ENCODE measurements around the gene CNPY3. TPM values are rescaled to one million over a fixed set of nuclear protein-coding genes. Genes with fewer than 3 reads are reported as not detected.

CNPY3 gene
- total and polyA plus RNA-seq, 2 of the 13 experiments (the other 11 are each of a cell fraction or from before 2014, with no cell fraction given) = 42.3 to 60.2 TPM

- no peak for TF ChIP-seq TCF12 (IDR thresholded peaks at IDR 0.05)
- 0 out of 2 replicates have a peak, but pooled peaks have one; percentile 64 for TF ChIP-seq TCF12 (CRISPR knock-in tag; IDR thresholded peaks at IDR 0.05)
- TF ChIP-seq MXD3 (CRISPR knock-in tag; IDR thresholded peaks at IDR 0.05) = 0 out of 2 replicates have a peak, but pooled peaks have one; percentile 67
- TF ChIP-seq ZNF180 (CRISPR knock-in tag; IDR thresholded peaks at IDR 0.05; ENCODE audit: borderline replicate concordance, low read depth) = peak; percentile 55; the same call in 1 of the 2 replicates
- 0 out of 2 replicates have a peak, but pooled peaks have one; percentile 13 for TF ChIP-seq FOXA3 (CRISPR knock-in tag; IDR thresholded peaks at IDR 0.05)
- no peak for TF ChIP-seq ZBTB1 (CRISPR knock-in tag; IDR thresholded peaks at IDR 0.05; ENCODE audit: borderline replicate concordance)
- no peak for TF ChIP-seq ZBTB7A (CRISPR knock-in tag; IDR thresholded peaks at IDR 0.05)
- TF ChIP-seq MTA3 (CRISPR knock-in tag; IDR thresholded peaks at IDR 0.05) = no peak
- no peak for TF ChIP-seq ZSCAN25 (CRISPR knock-in tag; IDR thresholded peaks at IDR 0.05)
- TF ChIP-seq ELF4 (CRISPR knock-in tag; IDR thresholded peaks at IDR 0.05; ENCODE audit: borderline replicate concordance) = no peak
- TF ChIP-seq ZFP36L1 (CRISPR knock-in tag; IDR thresholded peaks at IDR 0.05) = no peak
- peak; percentile 11; the same call in 1 of the 2 replicates for TF ChIP-seq ZBTB38 (CRISPR knock-in tag; IDR thresholded peaks at IDR 0.05)
- TF ChIP-seq MIXL1 (CRISPR knock-in tag; IDR thresholded peaks at IDR 0.05) = 0 out of 2 replicates have a peak, but pooled peaks have one; percentile 25
- peak; percentile 52; the same call in 1 of the 2 replicates for TF ChIP-seq DMAP1 (CRISPR knock-in tag; IDR thresholded peaks at IDR 0.05)
- TF ChIP-seq ZSCAN20 (CRISPR knock-in tag; IDR thresholded peaks at IDR 0.05; ENCODE audit: borderline replicate concordance) = peak; percentile 32; the same call in 1 of the 2 replicates
- TF ChIP-seq IRF2 (CRISPR knock-in tag; IDR thresholded peaks at IDR 0.05) = peak; percentile 36; the same call in 1 of the 2 replicates
- TF ChIP-seq DRAP1 (CRISPR knock-in tag; IDR thresholded peaks at IDR 0.05) = peak; percentile 98
- no peak for TF ChIP-seq GMEB2 (CRISPR knock-in tag; IDR thresholded peaks at IDR 0.05; ENCODE audit: low read depth)
- peak; percentile 77 for TF ChIP-seq SP4 (CRISPR knock-in tag; IDR thresholded peaks at IDR 0.05)
- no peak for TF ChIP-seq SYNCRIP (IDR thresholded peaks at IDR 0.05; ENCODE audit: insufficient read depth, low read depth, low read length)
- TF ChIP-seq ZNF557 (CRISPR knock-in tag; IDR thresholded peaks at IDR 0.05) = peak; percentile 65; the same call in 1 of the 2 replicates
- TF ChIP-seq ZNF766 (CRISPR knock-in tag; IDR thresholded peaks at IDR 0.05; ENCODE audit: borderline replicate concordance) = peak; percentile 66; the same call in 1 of the 2 replicates
- no peak for TF ChIP-seq ZNF274 (CRISPR knock-in tag; IDR thresholded peaks at IDR 0.05)
- TF ChIP-seq ZNF674 (CRISPR knock-in tag; IDR thresholded peaks at IDR 0.05; ENCODE audit: low read depth) = 0 out of 2 replicates have a peak, but pooled peaks have one; percentile 66
- TF ChIP-seq POLR2AphosphoS5 (IDR thresholded peaks at IDR 0.05; ENCODE audit: low read depth, low read length) = peak; percentile 99
- TF ChIP-seq ZBTB26 (CRISPR knock-in tag; IDR thresholded peaks at IDR 0.05; ENCODE audit: borderline replicate concordance) = peak; percentile 14; the same call in 1 of the 2 replicates
Measured at GRCh38 chr6:42984001-42984923, 55.0 kb downstream of the CNPY3 start, which contains the start of gene PPP2R5D (continued).
